B cell (primary cell): ENCODE results near the gene ST7L. TPM values are rescaled to one million over a fixed set of nuclear protein-coding genes. Genes with fewer than 3 reads are reported as not detected.
A peak's percentile ranks its signal among the peaks of the same experiment; 100 is the strongest.

Experiments
- ATAC-seq: fragments of 200-7000 bp; cut with Tn5 transposase; one replicate; pipeline ENCODE4 v1.10.0; 2021; ENCODE audit warnings: low read depth, mild to moderate bottlenecking, moderate number of reproducible peaks, moderate library complexity
- CTCF ChIA-PET: fragments of 350-600 bp; sonication (Branson Sonifier 250); formaldehyde crosslinking; loops from one replicate; lab custom pipeline; 2021; ENCODE audit warnings: antibody characterized with exemption, inconsistent platforms; lab: Charles Lee
- POLR2A ChIA-PET: fragments of 350-600 bp; sonication (Branson Sonifier 250); formaldehyde crosslinking; loops from one replicate; lab custom pipeline; 2021; ENCODE audit warnings: antibody characterized with exemption; lab: Charles Lee
- DNase-seq: peaks from one replicate; pipeline ENCODE4 v3.0.0; 2013
- H2AFZ ChIP-seq: 2 replicates; pipeline ENCODE4 v1.6.1; 2012; ENCODE audit warnings: mild to moderate bottlenecking, low read depth, low read length; ENCODE audit not compliant: insufficient read depth, poor library complexity, severe bottlenecking
- H3K27ac ChIP-seq, 2 donors: 1 replicate in 1 of 2; 2 replicates in 1 of 2; pipeline ENCODE4 v1.5.1; 2012 to 2013; ENCODE audit warnings: low read length in 2 of 2, mild to moderate bottlenecking in 2 of 2, moderate library complexity in 1 of 2
- H3K27me3 ChIP-seq, 4 experiments: fragments of 200-600 bp in 1 of 4; sonication (generic) in 1 of 4; replicated peaks in 1 of 4; 1 replicate in 2 of 4; 2 replicates in 2 of 4; pipeline versions ENCODE4 v1.6.1 to v1.7.0; 2013 to 2016; ENCODE audit warnings: low read length in 3 of 4, mild to moderate bottlenecking in 2 of 4, mixed read lengths in 1 of 4, moderate library complexity in 1 of 4; ENCODE audit not compliant: insufficient read depth in 4 of 4, control insufficient read depth in 3 of 4; ENCODE audit errors: control extremely low read depth in 1 of 4
- H3K36me3 ChIP-seq, 2 experiments: replicated peaks in 1 of 2; 1 replicate in 1 of 2; 2 replicates in 1 of 2; pipeline versions ENCODE4 v1.6.1 to v1.7.1; 2013; ENCODE audit warnings: low read length in 1 of 2; ENCODE audit not compliant: insufficient read depth in 2 of 2, control insufficient read depth in 1 of 2; ENCODE audit errors: control extremely low read depth in 1 of 2, extremely low read depth in 1 of 2
- H3K4me1 ChIP-seq, 2 donors: fragments of 200-600 bp in 1 of 2; sonication (generic) in 1 of 2; 1 replicate in 1 of 2; 2 replicates in 1 of 2; pipeline versions ENCODE4 v1.5.1 to v1.6.1; 2013 to 2017; ENCODE audit warnings: low read length in 2 of 2; ENCODE audit not compliant: control insufficient read depth in 2 of 2, insufficient read depth in 2 of 2
- H3K4me2 ChIP-seq: replicated peaks from 2 replicates; pipeline ENCODE3; 2012; ENCODE audit warnings: mild to moderate bottlenecking, low read depth, low read length; ENCODE audit not compliant: poor library complexity, severe bottlenecking
- H3K4me3 ChIP-seq, 5 experiments: fragments of 200-600 bp in 1 of 5; sonication (generic) in 1 of 5; 1 replicate in 3 of 5; 2 replicates in 2 of 5; pipeline versions ENCODE4 v1.5.1 to v1.7.0; 2011 to 2016; ENCODE audit warnings: low read length in 4 of 5, mild to moderate bottlenecking in 4 of 5, low read depth in 2 of 5, control low read depth in 1 of 5, moderate library complexity in 1 of 5; ENCODE audit not compliant: insufficient read depth in 1 of 5; ENCODE audit errors: control extremely low read depth in 1 of 5, extremely low read depth in 1 of 5
- H3K79me2 ChIP-seq: fragments of 200-600 bp; sonication (generic); one replicate; pipeline ENCODE4 v1.6.0; 2016; ENCODE audit warnings: low read length; ENCODE audit not compliant: control insufficient read depth, insufficient read depth
- H3K9ac ChIP-seq: fragments of 200-600 bp; sonication (generic); 2 replicates; pipeline ENCODE4 v1.6.1; 2017; ENCODE audit warnings: mild to moderate bottlenecking, low read length, moderate library complexity
- H3K9me3 ChIP-seq, 3 donors: one replicate each; pipeline versions ENCODE4 v1.6.1 to v1.7.1; 2013; ENCODE audit warnings: low read length in 2 of 3; ENCODE audit not compliant: control insufficient read depth in 2 of 3, insufficient read depth in 1 of 3; ENCODE audit errors: control extremely low read depth in 1 of 3
- H4K20me1 ChIP-seq: 2 replicates; pipeline ENCODE4 v1.6.0; 2012; ENCODE audit warnings: mild to moderate bottlenecking, low read length; ENCODE audit not compliant: insufficient read depth, control insufficient read depth, poor library complexity, severe bottlenecking
- H3K27ac Mint-ChIP-seq: one replicate; pipeline ENCODE4 v1.8.0; 2021; ENCODE audit warnings: mixed read lengths
- H3K27me3 Mint-ChIP-seq: one replicate; pipeline ENCODE4 v1.8.0; 2021; ENCODE audit warnings: mixed read lengths
- H3K4me1 Mint-ChIP-seq: one replicate; pipeline ENCODE4 v1.8.0; 2021; ENCODE audit warnings: mixed read lengths
- H3K4me3 Mint-ChIP-seq: one replicate; pipeline ENCODE4 v1.8.0; 2021; ENCODE audit warnings: mixed read lengths
- H3K9me3 Mint-ChIP-seq: one replicate; pipeline ENCODE4 v1.8.0; 2022; ENCODE audit warnings: mixed read lengths; ENCODE audit not compliant: insufficient read depth
- CTCF ChIP-seq: fragments of 200-600 bp; IDR thresholded peaks from one replicate; pipeline ENCODE4 v1.8.0; 2022; ENCODE audit warnings: antibody characterized with exemption, mild to moderate bottlenecking
- EZH2 ChIP-seq: IDR thresholded peaks from 2 replicates; pipeline ENCODE4 v1.6.1; 2012; ENCODE audit warnings: borderline replicate concordance, low read depth, mild to moderate bottlenecking, moderate library complexity, low read length; ENCODE audit not compliant: insufficient read depth, poor library complexity, severe bottlenecking
- WGBS: methylation state at CpG from one replicate; pipeline ENCODE4 v1.1.5; 2013; ENCODE audit warnings: missing lambda C conversion rate; ENCODE audit not compliant: insufficient coverage; 5-methylcytosine and 5-hydroxymethylcytosine counted together
- intact Hi-C: fragments of 100-400 bp; cut with micrococcal nuclease; formaldehyde crosslinking; loops from one replicate; pipeline ENCODE4 v1.10.0; 2022
- polyA plus RNA-seq: library from polyadenylated mRNA; depleted of rRNA; stranded (reverse); fragments of >200 nt; gene quantifications from 2 replicates; pipeline ENCODE4 v1.2.3, GENCODE V29; 2012
- total RNA-seq, 2 donors: library from RNA; stranded (reverse); fragments of 120-200 nt in 1 of 2; gene quantifications; 1 replicate in 1 of 2; 2 replicates in 1 of 2; pipeline versions ENCODE4 v1.2.3 to v1.2.4, GENCODE V29; 2013 to 2022

The ST7L gene
- total and polyA plus RNA-seq, 2 donors (not counting 1 experiment from before 2014, with no cell fraction given): 13.1 to 16.4 TPM

- Mint-ChIP-seq H3K9me3 (no peaks in the 10 kb centered on the region), H3K27me3 (peaks cover 52% of the 10 kb centered on the region), H3K4me1 (peaks cover 53% of the 10 kb centered on the region), H3K27ac (no peak overlapping the region), H3K4me3 (no peak overlapping the region)
- WGBS: 97% methylated on average over 5 of the region's 11 CpGs
- H3K4me3 ChIP-seq: no peak overlapping the region
- H3K4me1 ChIP-seq: peaks cover 51 to 62% of the 10 kb centered on the region in 2 donors
- H4K20me1 ChIP-seq: no peaks in the 10 kb centered on the region
- no peak overlapping the region for H3K4me2 ChIP-seq
- TF ChIP-seq EZH2 (no peak), CTCF (no peak)
- H2AFZ ChIP-seq: no peak overlapping the region
- ATAC-seq (no peak), DNase-seq (no peak)
- no peak overlapping the region for H3K9ac ChIP-seq
- H3K36me3 ChIP-seq: no peaks in the 10 kb centered on the region
- ChIA-PET POLR2A (no interaction called here), CTCF (interaction anchor here (1.7 to 2.1 kb wide), 2 partner anchors 113 to 204 kb away, joined by 7 to 10 read pairs; no protein-coding TSS in a partner anchor)
- H3K79me2 ChIP-seq: no peaks in the 10 kb centered on the region
- H3K9me3 ChIP-seq: peaks cover 0 to 10% (median 0%) of the 10 kb centered on the region in 3 donors
- intact Hi-C loops: loop anchor here (10.0 kb wide), 1 partner anchor 171 kb away; the partner anchor contains the start of gene MOV10
- peaks cover 0 to 78% (median 39%) of the 10 kb centered on the region in 4 experiments for H3K27me3 ChIP-seq
- no peak overlapping the region for H3K27ac ChIP-seq
These were observed 114.8 kb downstream of the ST7L start for GRCh38 chr1:112504001-112504660.

- TF ChIP-seq EZH2 (no peak), CTCF (no peak)
- peak overlapping the region; percentile 84 for H2AFZ ChIP-seq
- no peaks in the 10 kb centered on the region for H4K20me1 ChIP-seq
- ChIA-PET CTCF (interaction anchor here (0.6 to 2.7 kb wide), 17 partner anchors 10 to 1449 kb away, joined by 3 to 33 read pairs (median 7); partner anchors contain the start of genes PPM1J and RHOC), POLR2A (no interaction called here)
- 67% methylated on average over 1 of the region's 2 CpGs for WGBS
- no peak overlapping the region for H3K4me2 ChIP-seq
- H3K27me3 ChIP-seq: peaks cover 0 to 73% (median 35%) of the 10 kb centered on the region in 4 experiments
- no peak overlapping the region for H3K27ac ChIP-seq
- no peak overlapping the region for H3K4me3 ChIP-seq
- H3K79me2 ChIP-seq: no peaks in the 10 kb centered on the region
- H3K4me1 Mint-ChIP-seq: peaks cover 50% of the 10 kb centered on the region
- no peak overlapping the region for H3K9ac ChIP-seq
- DNase-seq (no peak), ATAC-seq (no peak)
- H3K36me3 ChIP-seq: no peaks in the 10 kb centered on the region
- H3K9me3 Mint-ChIP-seq: no peaks in the 10 kb centered on the region
- peaks cover 63% of the 10 kb centered on the region for H3K27me3 Mint-ChIP-seq
- no peak overlapping the region for H3K27ac Mint-ChIP-seq
- H3K4me1 ChIP-seq: peaks cover 43 to 51% of the 10 kb centered on the region in 2 donors
- intact Hi-C loops: loop anchor here (10.0 kb wide), 1 partner anchor 172 kb away; the partner anchor contains the start of gene MOV10
- H3K9me3 ChIP-seq: peaks cover 0 to 4% (median 0%) of the 10 kb centered on the region in 3 donors
- H3K4me3 Mint-ChIP-seq: peak overlapping the region; percentile 31
These were observed 116.1 kb downstream of the ST7L start for GRCh38 chr1:112502826-112503225.
